Measurements from ENCODE around the gene ID3. TPM values are rescaled to one million over a fixed set of nuclear protein-coding genes. Genes with fewer than 3 reads are reported as not detected.

Gene ID3
- total and polyA plus RNA-seq, 9 of the 15 experiments (the other 6 are each of a cell fraction or from before 2014, with no cell fraction given) = 6.8 to 59.8 (median 23.5) TPM

GRCh38 chr1:23559136-23559984 lies at the start of gene ID3 (continued):
- no peak for TF ChIP-seq ZNF830 (CRISPR knock-in tag; IDR thresholded peaks at IDR 0.05)
- TF ChIP-seq UBTF (IDR thresholded peaks at IDR 0.05; ENCODE audit: borderline replicate concordance in 1 of 2, low read depth in 2 of 2, low read length in 2 of 2) = peak; percentile 67 to 95; a peak in 3 of 4 replicates
- TF ChIP-seq POLR2G (IDR thresholded peaks at IDR 0.05; ENCODE audit: low read depth, low read length) = peak; percentile 95
- TF ChIP-seq PTBP1 (IDR thresholded peaks at IDR 0.05; ENCODE audit: low read depth, low read length) = no peak
- peak; percentile 60; the same call in 1 of the 2 replicates for TF ChIP-seq RB1 (IDR thresholded peaks at IDR 0.05; ENCODE audit: low read depth)
- TF ChIP-seq THAP12 (CRISPR knock-in tag; IDR thresholded peaks at IDR 0.05) = peak; percentile 93
- TF ChIP-seq GTF2A2 (tag; IDR thresholded peaks at IDR 0.05) = peak; percentile 56; the same call in 1 of the 2 replicates
- TF ChIP-seq ATF7 (IDR thresholded peaks at IDR 0.05) = peak; percentile 76
- TF ChIP-seq ZNF143 (CRISPR knock-in tag; IDR thresholded peaks at IDR 0.05) = no peak
- peak; percentile 52 for TF ChIP-seq ARID4B (CRISPR knock-in tag; IDR thresholded peaks at IDR 0.05)
- TF ChIP-seq FOXJ2 (tag; IDR thresholded peaks at IDR 0.05) = no peak
- TF ChIP-seq EP400 (IDR thresholded peaks at IDR 0.05) = peak; percentile 35
- no peak for TF ChIP-seq LARP7 (IDR thresholded peaks at IDR 0.05)
- peak; percentile 16 for TF ChIP-seq ATF3 (IDR thresholded peaks at IDR 0.05)
- peak; percentile 70; the same call in 1 of the 2 replicates for TF ChIP-seq ATF3 (CRISPR knock-in tag; conservative IDR thresholded peaks at IDR 0.05)
- no peak for TF ChIP-seq ADNP (tag; IDR thresholded peaks at IDR 0.05)
